ENCODE data around the gene GOLGA5. TPM values are rescaled to one million over a fixed set of nuclear protein-coding genes. Genes with fewer than 3 reads are reported as not detected.

Gene GOLGA5
- total and polyA plus RNA-seq, 2 donors (not counting 1 experiment from before 2014, with no cell fraction given): 13.3 to 23.1 TPM

DNA sequence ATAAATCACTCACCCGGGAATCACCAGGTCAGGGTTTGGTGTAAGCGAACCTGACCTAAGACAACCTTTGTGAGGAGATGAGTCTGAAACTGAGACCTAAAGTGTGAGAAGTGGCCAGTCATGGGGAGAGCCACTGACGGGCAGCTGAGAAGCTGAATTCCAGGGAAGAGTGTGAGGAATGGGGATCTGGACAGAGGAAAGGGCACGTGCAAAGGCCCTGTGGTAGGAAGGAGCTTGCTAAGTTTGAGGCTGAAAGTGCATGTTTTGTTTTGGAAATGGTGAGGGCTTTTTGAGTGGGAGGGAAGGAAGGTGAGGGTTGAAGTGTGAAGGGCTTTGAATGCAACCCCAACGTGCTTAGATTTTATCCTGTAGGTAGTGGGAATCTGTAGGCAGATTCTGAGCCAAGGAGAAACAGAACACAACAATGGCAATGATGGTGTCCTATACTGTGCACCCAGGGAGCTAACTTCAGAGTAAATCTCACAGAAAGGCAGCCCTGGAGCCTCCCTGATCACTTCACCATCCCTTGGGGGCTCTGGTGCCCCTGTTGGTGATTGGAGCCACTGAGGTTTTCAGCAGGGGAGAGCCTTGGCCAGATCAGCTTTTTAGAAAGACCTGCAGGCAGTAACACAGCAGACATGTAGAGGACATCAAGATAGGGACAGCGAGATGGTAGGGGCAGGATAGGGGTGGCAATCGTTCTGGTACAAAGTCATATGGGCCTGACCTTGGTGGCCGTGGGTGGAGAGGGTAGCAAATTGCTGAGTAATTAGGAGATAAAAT lies 91.4 kb downstream of the GOLGA5 start:
- intact Hi-C loops (cut with micrococcal nuclease): no loop called here
- Mint-ChIP-seq H3K9me3 (ENCODE audit: insufficient read depth) (peaks cover 2% of the 10 kb centered on the region), H3K27me3 (peaks cover 48% of the 10 kb centered on the region), H3K27ac (no peak overlapping the region), H3K4me3 (no peak overlapping the region), H3K4me1 (no peaks in the 10 kb centered on the region)
- no peaks in the 10 kb centered on the region for H3K79me2 ChIP-seq (ENCODE audit: control insufficient read depth, insufficient read depth, low read length)
- peaks cover 0 to 14% (median 0%) of the 10 kb centered on the region in 3 donors for H3K9me3 ChIP-seq (ENCODE audit: control extremely low read depth in 1 of 3, control insufficient read depth in 2 of 3, insufficient read depth in 1 of 3, low read length in 2 of 3)
- no peak for ATAC-seq (ENCODE audit: low read depth)
- TF ChIP-seq, protein P1, sequence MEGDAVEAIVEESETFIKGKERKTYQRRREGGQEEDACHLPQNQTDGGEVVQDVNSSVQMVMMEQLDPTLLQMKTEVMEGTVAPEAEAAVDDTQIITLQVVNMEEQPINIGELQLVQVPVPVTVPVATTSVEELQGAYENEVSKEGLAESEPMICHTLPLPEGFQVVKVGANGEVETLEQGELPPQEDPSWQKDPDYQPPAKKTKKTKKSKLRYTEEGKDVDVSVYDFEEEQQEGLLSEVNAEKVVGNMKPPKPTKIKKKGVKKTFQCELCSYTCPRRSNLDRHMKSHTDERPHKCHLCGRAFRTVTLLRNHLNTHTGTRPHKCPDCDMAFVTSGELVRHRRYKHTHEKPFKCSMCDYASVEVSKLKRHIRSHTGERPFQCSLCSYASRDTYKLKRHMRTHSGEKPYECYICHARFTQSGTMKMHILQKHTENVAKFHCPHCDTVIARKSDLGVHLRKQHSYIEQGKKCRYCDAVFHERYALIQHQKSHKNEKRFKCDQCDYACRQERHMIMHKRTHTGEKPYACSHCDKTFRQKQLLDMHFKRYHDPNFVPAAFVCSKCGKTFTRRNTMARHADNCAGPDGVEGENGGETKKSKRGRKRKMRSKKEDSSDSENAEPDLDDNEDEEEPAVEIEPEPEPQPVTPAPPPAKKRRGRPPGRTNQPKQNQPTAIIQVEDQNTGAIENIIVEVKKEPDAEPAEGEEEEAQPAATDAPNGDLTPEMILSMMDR (IDR thresholded peaks at IDR 0.05): no peak
- no peak for TF ChIP-seq EZH2 (IDR thresholded peaks at IDR 0.05; ENCODE audit: borderline replicate concordance, insufficient read depth, low read depth, low read length, poor library complexity, severe bottlenecking)
- WGBS (ENCODE audit: insufficient coverage): 86% methylated on average over 8 of the region's 8 CpGs
- H4K20me1 ChIP-seq (ENCODE audit: control insufficient read depth, insufficient read depth, low read length, poor library complexity, severe bottlenecking): no peaks in the 10 kb centered on the region
- H3K4me1 ChIP-seq (ENCODE audit: control insufficient read depth in 2 of 2, insufficient read depth in 2 of 2, low read length in 2 of 2): no peaks in the 10 kb centered on the region
- POLR2A ChIA-PET: no interaction called here
- H3K27me3 ChIP-seq (replicated peaks in 1 of 4; ENCODE audit: control extremely low read depth in 1 of 4, control insufficient read depth in 3 of 4, insufficient read depth in 4 of 4, low read length in 3 of 4): peaks cover 0 to 30% (median 7%) of the 10 kb centered on the region in 4 experiments
- CTCF ChIA-PET: no interaction called here
- H2AFZ ChIP-seq (ENCODE audit: insufficient read depth, low read depth, low read length, poor library complexity, severe bottlenecking): no peak overlapping the region
- no peak overlapping the region for H3K9ac ChIP-seq (ENCODE audit: low read length)
- no peak for DNase-seq
- H3K4me3 ChIP-seq (ENCODE audit: control extremely low read depth in 1 of 5, extremely low read depth in 1 of 5, insufficient read depth in 1 of 5, low read depth in 2 of 5, low read length in 4 of 5): no peak overlapping the region
- H3K4me2 ChIP-seq (replicated peaks; ENCODE audit: low read depth, low read length, poor library complexity, severe bottlenecking): no peak overlapping the region
- H3K36me3 ChIP-seq (replicated peaks in 1 of 2; ENCODE audit: control extremely low read depth in 1 of 2, control insufficient read depth in 1 of 2, extremely low read depth in 1 of 2, insufficient read depth in 2 of 2, low read length in 1 of 2): no peaks in the 10 kb centered on the region
- no peak overlapping the region for H3K27ac ChIP-seq (ENCODE audit: low read length in 2 of 2)

DNA sequence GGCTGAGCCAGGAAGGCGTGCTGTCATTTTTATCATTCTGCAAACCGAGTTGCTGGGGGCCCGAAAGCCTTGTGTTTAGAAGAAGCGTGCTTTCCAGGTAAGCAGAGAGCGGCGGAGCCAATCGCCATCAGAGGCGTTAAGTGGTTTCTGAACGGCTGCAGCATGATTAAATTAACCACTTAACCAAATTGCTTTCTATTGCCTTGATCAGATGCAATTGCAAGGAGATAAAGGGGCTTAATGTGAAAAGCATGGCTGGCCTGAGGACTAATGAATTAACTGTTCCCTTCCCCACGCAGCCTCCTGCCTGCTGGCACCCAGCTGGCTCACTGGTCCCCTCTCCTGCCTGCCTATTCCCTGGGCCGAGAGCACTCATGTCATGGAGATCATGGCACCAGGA lies 92.2 kb downstream of the GOLGA5 start:
- Histone ChIP-seq H3K9ac (ENCODE audit: low read length) (no peak overlapping the region), H3K79me2 (ENCODE audit: control insufficient read depth, insufficient read depth, low read length) (no peaks in the 10 kb centered on the region), H3K4me3 (ENCODE audit: control extremely low read depth in 1 of 5, extremely low read depth in 1 of 5, insufficient read depth in 1 of 5, low read depth in 2 of 5, low read length in 4 of 5) (no peak overlapping the region), H3K27ac (ENCODE audit: low read length in 2 of 2) (no peak overlapping the region), H3K4me2 (replicated peaks; ENCODE audit: low read depth, low read length, poor library complexity, severe bottlenecking) (no peak overlapping the region), H3K9me3 (ENCODE audit: control extremely low read depth in 1 of 3, control insufficient read depth in 2 of 3, insufficient read depth in 1 of 3, low read length in 2 of 3) (peaks cover 0 to 14% (median 0%) of the 10 kb centered on the region in 3 donors), H3K27me3 (replicated peaks in 1 of 4; ENCODE audit: control extremely low read depth in 1 of 4, control insufficient read depth in 3 of 4, insufficient read depth in 4 of 4, low read length in 3 of 4) (peaks cover 0 to 24% (median 5%) of the 10 kb centered on the region in 4 experiments), H3K4me1 (ENCODE audit: control insufficient read depth in 2 of 2, insufficient read depth in 2 of 2, low read length in 2 of 2) (no peaks in the 10 kb centered on the region), H3K36me3 (replicated peaks in 1 of 2; ENCODE audit: control extremely low read depth in 1 of 2, control insufficient read depth in 1 of 2, extremely low read depth in 1 of 2, insufficient read depth in 2 of 2, low read length in 1 of 2) (no peaks in the 10 kb centered on the region), H2AFZ (ENCODE audit: insufficient read depth, low read depth, low read length, poor library complexity, severe bottlenecking) (no peak overlapping the region), H4K20me1 (ENCODE audit: control insufficient read depth, insufficient read depth, low read length, poor library complexity, severe bottlenecking) (no peaks in the 10 kb centered on the region)
- no peak overlapping the region for H3K27ac Mint-ChIP-seq
- no peaks in the 10 kb centered on the region for H3K4me1 Mint-ChIP-seq
- no peak overlapping the region for H3K4me3 Mint-ChIP-seq
- DNase-seq (no peak), ATAC-seq (ENCODE audit: low read depth) (no peak)
- POLR2A ChIA-PET: no interaction called here
- peaks cover 43% of the 10 kb centered on the region for H3K27me3 Mint-ChIP-seq
- WGBS (ENCODE audit: insufficient coverage): 76% methylated on average over 6 of the region's 11 CpGs
- peaks cover 2% of the 10 kb centered on the region for H3K9me3 Mint-ChIP-seq (ENCODE audit: insufficient read depth)
- CTCF ChIA-PET: interaction anchor here (1.4 kb wide), 1 partner anchor 36 kb away, joined by 3 read pairs; no protein-coding TSS in a partner anchor
- no peak for TF ChIP-seq EZH2 (IDR thresholded peaks at IDR 0.05; ENCODE audit: borderline replicate concordance, insufficient read depth, low read depth, low read length, poor library complexity, severe bottlenecking)
- TF ChIP-seq, protein P1 (IDR thresholded peaks at IDR 0.05): no peak
- intact Hi-C loops (cut with micrococcal nuclease): no loop called here
